ENCODE measurements around the gene CNTLN.
"Not testable (repeated sequence)": the region's sequence is repeated elsewhere in the genome, so short reads cannot be mapped to it uniquely, and the experiment has no call there.

Gene CNTLN

GRCh38 chr9:17171309-17172094 is 36.7 kb downstream of the CNTLN start:
- no peak for DNase-seq (ENCODE audit: low read depth in 1 of 2, low spot score in 1 of 2)
- Histone ChIP-seq H3K4me3 (replicated peaks; ENCODE audit: insufficient read depth, low read length) (no peak overlapping the region), H3K27me3 (ENCODE audit: insufficient read depth, poor library complexity, severe bottlenecking) (no peaks in the 10 kb centered on the region), H3K27ac (replicated peaks) (no peak overlapping the region)
- TF ChIP-seq SPI1 (IDR thresholded peaks at IDR 0.05; ENCODE audit: borderline replicate concordance, low read depth) = no peak
- TF ChIP-seq CTCF (IDR thresholded peaks at IDR 0.05; ENCODE audit: insufficient read depth, low read length) = no peak
- TF ChIP-seq REST (IDR thresholded peaks at IDR 0.05; ENCODE audit: insufficient replicate concordance, low read depth) = no peak
- TF ChIP-seq POLR2AphosphoS5 (IDR thresholded peaks at IDR 0.05; ENCODE audit: low read depth) = no peak
- TF ChIP-seq GABPA (IDR thresholded peaks at IDR 0.05; ENCODE audit: low read depth) = no peak

GRCh38 chr9:17177496-17177895 is 42.7 kb downstream of the CNTLN start:
- Histone ChIP-seq H3K4me3 (replicated peaks; ENCODE audit: insufficient read depth, low read length) (peak overlapping the region; percentile 30), H3K27ac (replicated peaks) (peak overlapping the region; percentile 36)
- TF ChIP-seq POLR2AphosphoS5 (IDR thresholded peaks at IDR 0.05; ENCODE audit: low read depth) = peak; percentile 42; the same call in 1 of the 2 replicates
- not testable (repeated sequence) for H3K27me3 ChIP-seq (ENCODE audit: insufficient read depth, poor library complexity, severe bottlenecking)
- peak; percentile 2 to 66 for DNase-seq (ENCODE audit: low read depth in 1 of 2, low spot score in 1 of 2)

- H3K4me3 ChIP-seq (replicated peaks; ENCODE audit: insufficient read depth, low read length) = no peak overlapping the region
- DNase-seq (ENCODE audit: low read depth in 1 of 2, low spot score in 1 of 2) = no peak
- no peaks in the 10 kb centered on the region for H3K27me3 ChIP-seq (ENCODE audit: insufficient read depth, poor library complexity, severe bottlenecking)
- no peak overlapping the region for H3K27ac ChIP-seq (replicated peaks)
- no peak for TF ChIP-seq REST (IDR thresholded peaks at IDR 0.05; ENCODE audit: insufficient replicate concordance, low read depth)
- no peak for TF ChIP-seq CTCF (IDR thresholded peaks at IDR 0.05; ENCODE audit: insufficient read depth, low read length)
- TF ChIP-seq GABPA (IDR thresholded peaks at IDR 0.05; ENCODE audit: low read depth) = no peak
- no peak for TF ChIP-seq SPI1 (IDR thresholded peaks at IDR 0.05; ENCODE audit: borderline replicate concordance, low read depth)
- TF ChIP-seq POLR2AphosphoS5 (IDR thresholded peaks at IDR 0.05; ENCODE audit: low read depth) = no peak
Measured at GRCh38 chr9:17185481-17186029, 50.7 kb downstream of the CNTLN start.

GRCh38 chr9:17191082-17191481 is 56.2 kb downstream of the CNTLN start:
- DNase-seq (ENCODE audit: low read depth in 1 of 2, low spot score in 1 of 2) = no peak
- H3K27ac ChIP-seq (replicated peaks) = no peak overlapping the region
- H3K27me3 ChIP-seq (ENCODE audit: insufficient read depth, poor library complexity, severe bottlenecking) = no peaks in the 10 kb centered on the region
- no peak overlapping the region for H3K4me3 ChIP-seq (replicated peaks; ENCODE audit: insufficient read depth, low read length)
- no peak for TF ChIP-seq SPI1 (IDR thresholded peaks at IDR 0.05; ENCODE audit: borderline replicate concordance, low read depth)
- TF ChIP-seq CTCF (IDR thresholded peaks at IDR 0.05; ENCODE audit: insufficient read depth, low read length) = no peak
- no peak for TF ChIP-seq GABPA (IDR thresholded peaks at IDR 0.05; ENCODE audit: low read depth)
- no peak for TF ChIP-seq REST (IDR thresholded peaks at IDR 0.05; ENCODE audit: insufficient replicate concordance, low read depth)
- no peak for TF ChIP-seq POLR2AphosphoS5 (IDR thresholded peaks at IDR 0.05; ENCODE audit: low read depth)
